Measurements from ENCODE around the gene ZFAND6.

ZFAND6 gene

GRCh38 chr15:80162059-80162554, 102.6 kb downstream of the ZFAND6 start:
- POLR2A ChIA-PET, result no interaction called here

GRCh38 chr15:80163217-80163616, 103.7 kb downstream of the ZFAND6 start:
- H3K4me3 ChIP-seq (ENCODE audit: low read depth, low read length), result no peak overlapping the region
- no peak for DNase-seq (ENCODE audit: low read depth, low spot score)
- TF ChIP-seq CTCF (IDR thresholded peaks at IDR 0.05; ENCODE audit: insufficient read depth, low read length, missing control alignments), result no peak
- CTCF ChIA-PET, result interaction anchor here (1.7 to 3.4 kb wide), 2 partner anchors 10 to 14 kb away, joined by 3 to 35 read pairs; no protein-coding TSS in a partner anchor
- POLR2A ChIA-PET, result no interaction called here

More at GRCh38 chr15:80162059-80162554, 102.6 kb downstream of the ZFAND6 start:
- no peak for TF ChIP-seq CTCF (IDR thresholded peaks at IDR 0.05; ENCODE audit: insufficient read depth, low read length, missing control alignments)
- no peak for DNase-seq (ENCODE audit: low read depth, low spot score)
- no peak overlapping the region for H3K4me3 ChIP-seq (ENCODE audit: low read depth, low read length)
- CTCF ChIA-PET, result interaction anchor here (1.7 to 3.4 kb wide), 2 partner anchors 11 to 15 kb away, joined by 3 to 35 read pairs; no protein-coding TSS in a partner anchor

GRCh38 chr15:80163897-80164296, 104.4 kb downstream of the ZFAND6 start:
- no peak for DNase-seq (ENCODE audit: low read depth, low spot score)
- ChIA-PET CTCF (interaction anchor here (3.4 kb wide), 1 partner anchor 9 kb away, joined by 35 read pairs; no protein-coding TSS in a partner anchor), POLR2A (no interaction called here)
- no peak overlapping the region for H3K4me3 ChIP-seq (ENCODE audit: low read depth, low read length)
- no peak for TF ChIP-seq CTCF (IDR thresholded peaks at IDR 0.05; ENCODE audit: insufficient read depth, low read length, missing control alignments)

- ChIA-PET POLR2A (no interaction called here), CTCF (interaction anchor here (1.3 kb wide), 1 partner anchor 13 kb away, joined by 3 read pairs; no protein-coding TSS in a partner anchor)
- no peak overlapping the region for H3K4me3 ChIP-seq (ENCODE audit: low read depth, low read length)
- no peak for DNase-seq (ENCODE audit: low read depth, low spot score)
- TF ChIP-seq CTCF (IDR thresholded peaks at IDR 0.05; ENCODE audit: insufficient read depth, low read length, missing control alignments), result no peak
These were observed 108.5 kb downstream of the ZFAND6 start for GRCh38 chr15:80167936-80168335.

- H3K4me3 ChIP-seq (ENCODE audit: low read depth, low read length), result no peak overlapping the region
- TF ChIP-seq CTCF (IDR thresholded peaks at IDR 0.05; ENCODE audit: insufficient read depth, low read length, missing control alignments), result no peak
- ChIA-PET POLR2A (no interaction called here), CTCF (interaction anchor here (1.3 kb wide), 1 partner anchor 13 kb away, joined by 3 read pairs; no protein-coding TSS in a partner anchor)
- DNase-seq (ENCODE audit: low read depth, low spot score), result no peak
These were observed 108.9 kb downstream of the ZFAND6 start for GRCh38 chr15:80168421-80168820.

- DNase-seq (ENCODE audit: low read depth, low spot score), result no peak
- H3K4me3 ChIP-seq (ENCODE audit: low read depth, low read length), result no peak overlapping the region
- TF ChIP-seq CTCF (IDR thresholded peaks at IDR 0.05; ENCODE audit: insufficient read depth, low read length, missing control alignments), result no peak
- POLR2A ChIA-PET, result no interaction called here
- CTCF ChIA-PET, result no interaction called here
These were observed 110.4 kb downstream of the ZFAND6 start for GRCh38 chr15:80169768-80170357.

Data from AG04449 (cell line).